IPS-20b (cell line): ENCODE measurements around the gene CACNB1.

Source experiments
- H3K27ac ChIP-seq: one replicate; pipeline ENCODE4 v1.5.1; 2013; ENCODE audit warnings: low read length
- H3K27me3 ChIP-seq: 2 replicates; pipeline ENCODE4 v1.6.1; 2013; ENCODE audit warnings: mild to moderate bottlenecking, low read length, inconsistent platforms; ENCODE audit not compliant: insufficient read depth
- H3K36me3 ChIP-seq: 2 replicates; pipeline ENCODE4 v1.6.1; 2013; ENCODE audit warnings: low read depth, mild to moderate bottlenecking, inconsistent platforms, low read length, moderate library complexity; ENCODE audit not compliant: insufficient read depth
- H3K4me1 ChIP-seq: 2 replicates; pipeline ENCODE4 v1.6.1; 2013; ENCODE audit warnings: mild to moderate bottlenecking, control low read depth, inconsistent platforms, low read length, moderate library complexity; ENCODE audit not compliant: insufficient read depth
- H3K4me3 ChIP-seq: 2 replicates; pipeline ENCODE4 v1.5.1; 2013; ENCODE audit warnings: mild to moderate bottlenecking, low read length, inconsistent platforms
- H3K9ac ChIP-seq: 2 replicates; pipeline ENCODE4 v1.6.1; 2013; ENCODE audit warnings: low read depth, mild to moderate bottlenecking, inconsistent platforms, low read length, moderate library complexity
- H3K9me3 ChIP-seq: 2 replicates; pipeline ENCODE4 v1.6.1; 2013; ENCODE audit warnings: mild to moderate bottlenecking, low read depth, low read length, inconsistent platforms; ENCODE audit not compliant: insufficient read depth

The CACNB1 gene

GRCh38 chr17:39210093-39210434 lies 12.6 kb upstream of the CACNB1 start:
- H3K27me3 ChIP-seq = peaks cover 31% of the 10 kb centered on the region
- peak overlapping the region; percentile 63; the same call in 1 of the 2 replicates for H3K4me3 ChIP-seq
- no peaks in the 10 kb centered on the region for H3K9me3 ChIP-seq
- no peak overlapping the region for H3K27ac ChIP-seq
- H3K36me3 ChIP-seq = peaks cover 2% of the 10 kb centered on the region
- peaks cover 13% of the 10 kb centered on the region; the same call in 1 of the 2 replicates for H3K4me1 ChIP-seq
- H3K9ac ChIP-seq = peak overlapping the region; percentile 48; the same call in 1 of the 2 replicates

DNA sequence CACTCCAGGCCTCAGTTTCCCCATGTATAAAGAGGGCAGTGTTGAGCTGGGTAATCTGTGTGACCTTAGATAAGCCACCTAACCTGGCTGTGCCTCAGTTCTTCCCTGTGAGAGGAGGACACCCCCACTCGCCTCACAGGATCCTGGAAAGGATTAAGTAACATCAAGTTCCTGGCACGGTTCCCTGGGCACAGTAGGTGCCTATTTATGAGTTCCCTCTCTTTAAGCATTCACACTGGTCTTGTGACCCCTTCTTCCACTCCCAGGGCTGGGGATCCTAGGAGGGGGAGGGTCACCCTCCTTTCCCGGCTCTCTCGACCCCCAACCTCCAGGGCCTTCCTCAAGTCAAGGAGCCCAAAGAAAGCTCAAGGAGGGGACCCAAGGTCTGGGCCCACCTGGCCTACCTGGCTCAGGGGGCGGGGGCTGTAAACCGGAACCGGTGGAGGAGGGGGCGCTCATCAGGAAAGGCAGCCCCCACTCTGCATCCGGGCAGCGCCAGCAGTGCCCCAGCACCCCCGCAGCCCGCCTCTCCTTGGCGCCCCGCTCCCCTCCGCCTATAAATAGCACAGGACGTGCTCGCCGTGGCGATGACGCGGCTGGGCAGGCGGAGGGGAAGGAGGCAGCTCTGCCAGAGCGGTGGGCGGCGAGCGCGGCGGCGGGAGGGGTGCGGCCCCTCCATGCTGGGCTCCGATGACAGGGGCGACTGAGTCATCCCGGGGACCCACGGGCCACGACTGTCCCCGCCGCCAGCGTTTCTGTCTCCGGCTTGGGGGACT lies 12.0 kb upstream of the CACNB1 start:
- H3K9me3 ChIP-seq = no peaks in the 10 kb centered on the region
- peaks cover 31% of the 10 kb centered on the region for H3K27me3 ChIP-seq
- H3K36me3 ChIP-seq = peaks cover 8% of the 10 kb centered on the region
- H3K9ac ChIP-seq = peak overlapping the region; percentile 48; the same call in 1 of the 2 replicates
- no peak overlapping the region for H3K27ac ChIP-seq
- H3K4me1 ChIP-seq = peaks cover 13% of the 10 kb centered on the region; the same call in 1 of the 2 replicates
- peak overlapping the region; percentile 63; the same call in 1 of the 2 replicates for H3K4me3 ChIP-seq

GRCh38 chr17:39208893-39209292 lies 11.4 kb upstream of the CACNB1 start:
- no peak overlapping the region; the same call in 1 of the 2 replicates for H3K4me3 ChIP-seq
- H3K36me3 ChIP-seq = peaks cover 14% of the 10 kb centered on the region
- peaks cover 13% of the 10 kb centered on the region; the same call in 1 of the 2 replicates for H3K4me1 ChIP-seq
- H3K9me3 ChIP-seq = no peaks in the 10 kb centered on the region
- H3K27me3 ChIP-seq = peaks cover 31% of the 10 kb centered on the region
- no peak overlapping the region for H3K27ac ChIP-seq
- H3K9ac ChIP-seq = no peak overlapping the region

DNA sequence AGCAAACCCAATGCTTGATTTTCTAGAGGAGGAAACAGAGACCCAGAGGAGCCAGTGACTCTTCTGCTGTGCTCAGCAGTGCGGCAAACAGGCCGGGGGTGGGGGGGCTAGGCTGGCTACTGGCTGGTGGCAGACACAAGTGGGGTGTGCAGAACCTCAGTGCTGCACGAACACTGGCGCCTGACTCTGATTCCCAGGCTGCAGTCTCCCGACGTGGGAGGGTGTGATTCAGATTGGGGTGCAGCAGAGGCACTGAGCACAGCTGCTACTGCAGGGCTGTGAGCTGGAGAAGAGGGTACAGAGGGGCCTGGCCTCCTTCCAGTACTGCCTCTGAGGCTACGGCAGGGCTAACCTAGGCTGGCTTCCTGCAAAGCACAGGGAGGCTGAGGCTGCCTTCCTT lies 10.7 kb upstream of the CACNB1 start:
- H3K9me3 ChIP-seq = no peaks in the 10 kb centered on the region
- H3K4me3 ChIP-seq = no peak overlapping the region
- peaks cover 31% of the 10 kb centered on the region for H3K27me3 ChIP-seq
- peaks cover 22% of the 10 kb centered on the region for H3K36me3 ChIP-seq
- H3K27ac ChIP-seq = no peak overlapping the region
- H3K9ac ChIP-seq = no peak overlapping the region
- H3K4me1 ChIP-seq = peaks cover 13% of the 10 kb centered on the region; the same call in 1 of the 2 replicates

- peaks cover 17% of the 10 kb centered on the region; the same call in 1 of the 2 replicates for H3K4me1 ChIP-seq
- peaks cover 17% of the 10 kb centered on the region for H3K27me3 ChIP-seq
- H3K9me3 ChIP-seq = no peaks in the 10 kb centered on the region
- peaks cover 49% of the 10 kb centered on the region for H3K36me3 ChIP-seq
- no peak overlapping the region for H3K27ac ChIP-seq
- H3K4me3 ChIP-seq = no peak overlapping the region
- H3K9ac ChIP-seq = no peak overlapping the region
Observed at GRCh38 chr17:39205112-39205526, 7.7 kb upstream of the CACNB1 start.

DNA sequence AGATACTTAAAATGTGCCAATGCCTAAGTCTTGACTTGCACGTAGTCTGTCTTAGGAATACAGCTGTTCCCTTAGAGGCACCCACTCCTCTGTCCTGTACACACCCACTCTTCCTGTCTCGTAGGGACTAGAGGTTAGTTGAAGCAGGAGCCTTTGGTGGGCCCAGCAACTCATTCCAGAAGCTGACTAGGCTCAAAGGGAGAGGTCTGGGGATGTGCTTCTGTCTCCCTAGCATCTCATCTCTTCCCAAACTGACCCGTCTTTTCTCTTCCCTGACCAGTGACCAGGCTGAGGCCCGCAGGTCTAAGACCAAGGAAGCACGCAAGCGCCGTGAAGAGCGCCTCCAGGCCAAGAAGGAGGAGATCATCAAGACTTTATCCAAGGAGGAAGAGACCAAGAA lies 6.8 kb upstream of the CACNB1 start:
- no peak overlapping the region for H3K9ac ChIP-seq
- no peak overlapping the region for H3K27ac ChIP-seq

DNA sequence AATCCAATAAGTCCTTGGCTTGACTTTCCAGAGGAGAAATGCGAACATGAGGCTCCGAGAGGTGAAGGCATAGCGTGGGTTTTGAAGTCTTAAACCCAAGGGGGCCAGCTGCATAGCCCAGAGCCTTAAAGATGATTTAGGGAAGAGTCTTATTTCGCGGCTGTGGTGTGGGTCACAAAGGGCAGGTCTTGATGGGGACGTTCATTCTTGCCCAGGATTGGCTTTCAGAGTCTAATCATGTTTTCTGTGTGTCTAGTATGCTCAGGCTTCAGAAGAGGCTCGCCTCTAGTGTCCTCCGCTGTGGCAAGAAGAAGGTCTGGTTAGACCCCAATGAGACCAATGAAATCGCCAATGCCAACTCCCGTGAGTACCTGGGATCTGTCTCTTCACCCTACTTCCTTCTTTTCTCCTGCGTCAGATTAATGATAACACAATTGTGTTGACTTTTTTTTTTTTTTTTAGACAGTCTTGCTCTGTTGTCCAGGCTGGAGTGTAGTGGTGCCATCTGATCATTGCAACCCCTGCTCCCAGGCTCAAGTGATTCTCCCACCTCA lies 3.6 kb upstream of the CACNB1 start:
- Histone ChIP-seq H3K4me3 (peak overlapping the region; percentile 100), H3K36me3 (peaks cover 49% of the 10 kb centered on the region), H3K27me3 (no peaks in the 10 kb centered on the region), H3K9ac (peak overlapping the region; percentile 95), H3K27ac (peak overlapping the region; percentile 88), H3K4me1 (peaks cover 13% of the 10 kb centered on the region; the same call in 1 of the 2 replicates), H3K9me3 (no peaks in the 10 kb centered on the region)

More for the DNA sequence above, 6.8 kb upstream of the CACNB1 start:
- peaks cover 8% of the 10 kb centered on the region; the same call in 1 of the 2 replicates for H3K27me3 ChIP-seq
- peaks cover 14% of the 10 kb centered on the region; the same call in 1 of the 2 replicates for H3K4me1 ChIP-seq
- peaks cover 49% of the 10 kb centered on the region for H3K36me3 ChIP-seq
- H3K9me3 ChIP-seq = no peaks in the 10 kb centered on the region
- no peak overlapping the region for H3K4me3 ChIP-seq

GRCh38 chr17:39200070-39200879 lies 2.8 kb upstream of the CACNB1 start, which contains the start of gene RPL19:
Gene RPL19, plus strand, starts transcription at chr17:39200283. Its CDS starts 62 bp downstream, at chr17:39200345.
- Histone ChIP-seq H3K36me3 (peaks cover 48% of the 10 kb centered on the region), H3K27ac (peak within 1 kb of the TSS; percentile 88), H3K9me3 (no peaks in the 10 kb centered on the region), H3K4me3 (peak within 1 kb of the TSS; percentile 100), H3K4me1 (peaks cover 16% of the 10 kb centered on the region; the same call in 1 of the 2 replicates), H3K27me3 (no peaks in the 10 kb centered on the region), H3K9ac (peak within 1 kb of the TSS; percentile 95)

GRCh38 chr17:39199820-39200069 lies 2.3 kb upstream of the CACNB1 start:
- H3K4me1 ChIP-seq = peaks cover 16% of the 10 kb centered on the region; the same call in 1 of the 2 replicates

GRCh38 chr17:39198186-39198566 lies 707 bp upstream of the CACNB1 start:
- Histone ChIP-seq H3K4me1 (peaks cover 16% of the 10 kb centered on the region; the same call in 1 of the 2 replicates), H3K4me3 (peak overlapping the region; percentile 85; the same call in 1 of the 2 replicates), H3K9ac (peak overlapping the region; percentile 79; the same call in 1 of the 2 replicates), H3K27ac (peak overlapping the region; percentile 80), H3K36me3 (peaks cover 37% of the 10 kb centered on the region), H3K9me3 (no peaks in the 10 kb centered on the region), H3K27me3 (no peaks in the 10 kb centered on the region)

More at GRCh38 chr17:39199820-39200069, 2.3 kb upstream of the CACNB1 start:
- peak overlapping the region; percentile 88 for H3K27ac ChIP-seq
- H3K9me3 ChIP-seq = no peaks in the 10 kb centered on the region
- no peaks in the 10 kb centered on the region for H3K27me3 ChIP-seq
- H3K9ac ChIP-seq = peak overlapping the region; percentile 95
- H3K4me3 ChIP-seq = peak overlapping the region; percentile 100
- H3K36me3 ChIP-seq = peaks cover 43% of the 10 kb centered on the region

GRCh38 chr17:39196808-39197291 lies 619 bp downstream of the CACNB1 start:
- Histone ChIP-seq H3K4me1 (peaks cover 16% of the 10 kb centered on the region; the same call in 1 of the 2 replicates), H3K9ac (peak overlapping the region; percentile 78; the same call in 1 of the 2 replicates), H3K27ac (no peak overlapping the region), H3K4me3 (peak overlapping the region; percentile 85), H3K9me3 (no peaks in the 10 kb centered on the region), H3K36me3 (peaks cover 37% of the 10 kb centered on the region), H3K27me3 (no peaks in the 10 kb centered on the region)
